GM18870 (cell line): ENCODE results near the gene KRTAP5-4.
"Not testable (repeated sequence)": the region's sequence is repeated elsewhere in the genome, so short reads cannot be mapped to it uniquely, and the experiment has no call there.

ENCODE experiments used
- ATAC-seq: cut with Tn5 transposase; IDR thresholded peaks from one replicate; pipeline ENCODE4 v1.9.1; 2021; ENCODE audit warnings: moderate library complexity; ENCODE audit not compliant: unreplicated experiment

KRTAP5-4 gene

DNA sequence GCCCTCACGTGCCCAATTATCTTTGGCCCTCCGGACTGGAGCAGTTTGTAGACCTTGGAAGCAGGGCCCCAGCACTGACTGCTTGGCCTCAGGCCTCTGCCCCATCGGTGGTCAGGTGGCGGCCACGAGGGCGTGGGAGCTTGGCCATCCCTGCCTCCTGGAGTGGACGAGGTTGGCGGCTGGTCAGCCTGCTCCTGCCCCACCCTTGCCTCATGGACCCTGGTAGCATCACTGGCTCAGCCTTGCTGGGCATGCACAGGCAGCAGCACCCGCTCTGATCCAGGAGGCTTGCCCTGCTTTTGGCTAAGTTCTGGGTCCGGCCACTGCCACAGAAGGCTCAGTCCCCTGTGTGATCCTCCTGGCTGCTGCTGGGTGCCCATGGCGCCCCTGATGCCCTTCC, 17.8 kb downstream of the KRTAP5-4 start:
- no peak for ATAC-seq

DNA sequence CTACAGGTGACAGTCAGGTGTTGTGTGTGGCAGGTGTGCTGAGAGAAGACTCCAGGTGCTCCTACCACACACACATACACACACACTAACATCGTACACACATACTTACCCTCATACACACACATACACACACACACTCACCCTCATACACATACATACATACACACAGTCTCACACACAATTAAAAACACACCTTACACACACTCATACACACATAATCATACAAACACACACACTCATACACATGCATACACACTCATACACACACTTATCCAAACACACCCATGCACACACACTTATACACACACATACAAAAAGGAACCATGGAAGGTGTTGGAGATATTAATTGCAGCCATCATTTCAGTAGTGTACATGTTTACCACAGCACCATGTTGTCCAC, 18.3 kb downstream of the KRTAP5-4 start:
- ATAC-seq, result no peak

DNA sequence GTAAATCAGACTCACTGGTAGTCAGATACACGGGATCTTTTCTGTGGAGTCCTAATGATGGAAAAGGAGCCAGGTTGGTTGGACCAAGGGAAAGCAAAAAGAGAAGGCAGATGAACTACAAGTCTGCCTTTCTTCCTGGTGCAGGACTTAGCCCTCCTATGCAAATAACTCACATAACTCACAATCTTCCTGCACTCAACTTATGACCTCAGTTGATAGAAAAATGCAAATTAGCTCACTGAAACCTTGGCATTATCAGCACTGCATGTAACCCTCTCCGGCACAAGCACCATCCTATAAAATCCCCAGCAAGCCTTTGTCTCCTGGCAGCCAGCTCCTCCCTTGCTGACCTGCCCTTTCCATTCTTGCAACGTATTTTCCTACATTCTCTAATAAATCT, 20.3 kb downstream of the KRTAP5-4 start:
- ATAC-seq, result not testable (repeated sequence)

DNA sequence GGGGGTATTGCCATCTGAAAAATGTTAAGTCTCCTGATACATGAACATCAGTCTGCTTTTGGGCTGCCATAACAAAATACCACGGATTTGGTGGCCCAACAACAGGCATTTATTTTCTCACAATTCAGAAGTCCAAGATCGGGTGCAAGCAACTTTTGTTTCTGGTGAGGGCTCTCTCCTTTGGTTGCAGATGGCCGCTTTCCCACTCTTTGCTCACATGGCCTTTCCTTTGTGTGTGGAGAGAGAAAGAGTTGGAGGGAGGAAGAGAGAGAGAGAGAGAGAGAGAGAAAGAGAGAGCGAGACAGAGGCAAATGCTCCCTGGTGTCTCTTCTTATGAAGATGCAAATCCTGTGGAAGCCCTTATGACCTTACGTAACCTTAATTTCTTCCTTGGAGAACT, 21.3 kb downstream of the KRTAP5-4 start:
- ATAC-seq, result no peak

DNA sequence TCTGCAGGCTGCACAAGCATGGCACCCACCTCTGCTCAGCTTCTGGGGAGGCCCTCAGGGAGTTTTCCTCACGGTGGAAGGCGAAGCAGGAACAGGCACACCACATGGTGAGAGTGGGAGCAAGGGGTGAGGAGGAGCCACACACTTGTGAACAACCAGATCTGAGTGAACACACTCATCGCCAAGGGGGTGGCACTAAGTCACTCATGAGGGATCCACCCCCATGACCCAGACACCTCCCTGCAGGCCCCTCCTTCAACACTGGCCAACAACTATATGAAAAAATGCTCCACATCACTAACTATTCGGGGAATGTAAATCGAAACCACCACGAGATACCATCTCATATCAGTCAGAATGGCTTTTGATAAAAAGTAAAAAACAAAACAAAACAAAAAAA, 23.1 kb downstream of the KRTAP5-4 start:
- no peak for ATAC-seq

DNA sequence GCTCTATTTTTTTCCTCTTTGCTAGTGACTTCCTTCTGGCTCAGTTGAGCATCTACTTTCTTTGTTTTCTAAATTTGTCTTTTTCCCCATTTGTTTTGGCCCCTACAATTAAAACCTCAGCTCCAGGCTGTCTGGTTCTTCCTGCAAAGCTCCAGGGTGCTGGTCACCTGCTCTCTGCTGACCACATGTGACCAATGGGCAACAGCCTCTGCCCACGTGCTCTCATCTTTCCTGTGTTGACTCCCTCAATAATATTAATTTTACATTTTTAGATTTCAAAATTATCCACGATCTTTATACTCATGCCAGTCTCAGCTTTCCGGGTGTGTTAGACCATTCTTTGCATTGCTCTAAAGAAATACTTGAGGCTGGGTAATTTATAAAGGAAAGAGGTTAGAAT, 23.5 kb downstream of the KRTAP5-4 start:
- ATAC-seq, result not testable (repeated sequence)

DNA sequence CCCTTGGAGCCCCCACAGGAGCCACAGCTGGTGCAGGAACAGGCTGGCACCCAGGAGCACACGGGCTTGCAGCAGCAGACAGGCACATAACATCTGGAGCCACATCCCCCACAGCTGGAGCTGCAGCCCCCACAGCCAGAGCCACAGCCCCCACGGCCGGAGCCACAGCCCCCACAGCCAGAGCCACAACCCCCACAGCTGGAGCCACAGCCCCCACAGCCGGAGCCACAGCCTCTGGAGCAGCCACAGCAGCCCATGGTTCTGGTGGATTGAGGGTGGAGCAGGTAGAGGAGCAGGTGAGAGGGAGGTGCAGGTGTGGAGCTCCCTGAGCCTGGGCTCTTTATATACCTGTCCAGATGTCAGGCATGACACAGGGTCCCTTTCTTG, 24.0 kb downstream of the KRTAP5-4 start, which contains the start of gene KRTAP5-2:
Gene KRTAP5-2, minus strand, starts transcription at position 301 of the 387 bp plus-strand sequence. Its CDS starts 44 bp downstream, at position 257.
- ATAC-seq, result no peak

DNA sequence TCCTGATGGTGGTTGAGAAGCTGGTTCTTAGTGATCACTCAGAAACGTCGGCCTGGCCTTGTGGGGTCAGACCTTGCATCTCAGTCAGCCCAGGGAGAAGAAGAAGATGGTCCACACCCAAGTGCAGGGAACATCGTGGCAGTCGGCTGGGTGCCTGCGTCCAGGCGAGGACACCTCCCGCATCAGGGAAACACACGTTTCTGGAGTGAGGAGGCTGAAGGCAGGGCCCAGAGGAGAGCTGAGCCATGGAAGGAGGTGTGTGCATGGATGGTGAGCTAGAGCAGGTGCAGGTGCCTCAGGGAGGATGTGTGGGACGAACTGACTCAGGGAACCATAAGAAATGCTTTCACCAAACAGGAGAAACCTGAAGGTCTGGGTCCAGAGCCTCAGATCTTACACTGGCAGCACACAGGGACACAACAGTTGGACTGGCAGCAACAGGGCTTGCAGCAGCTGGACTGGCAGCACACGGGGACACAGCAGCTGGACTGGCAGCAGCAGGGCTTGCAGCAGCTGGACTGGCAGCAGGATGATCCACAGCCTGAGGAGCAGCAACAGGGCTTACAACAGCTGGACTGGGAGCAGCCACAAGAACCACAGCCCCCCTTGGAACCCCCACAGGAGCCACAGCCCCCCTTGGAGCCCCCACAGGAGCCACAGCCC, 24.5 kb downstream of the KRTAP5-4 start:
- no peak for ATAC-seq

DNA sequence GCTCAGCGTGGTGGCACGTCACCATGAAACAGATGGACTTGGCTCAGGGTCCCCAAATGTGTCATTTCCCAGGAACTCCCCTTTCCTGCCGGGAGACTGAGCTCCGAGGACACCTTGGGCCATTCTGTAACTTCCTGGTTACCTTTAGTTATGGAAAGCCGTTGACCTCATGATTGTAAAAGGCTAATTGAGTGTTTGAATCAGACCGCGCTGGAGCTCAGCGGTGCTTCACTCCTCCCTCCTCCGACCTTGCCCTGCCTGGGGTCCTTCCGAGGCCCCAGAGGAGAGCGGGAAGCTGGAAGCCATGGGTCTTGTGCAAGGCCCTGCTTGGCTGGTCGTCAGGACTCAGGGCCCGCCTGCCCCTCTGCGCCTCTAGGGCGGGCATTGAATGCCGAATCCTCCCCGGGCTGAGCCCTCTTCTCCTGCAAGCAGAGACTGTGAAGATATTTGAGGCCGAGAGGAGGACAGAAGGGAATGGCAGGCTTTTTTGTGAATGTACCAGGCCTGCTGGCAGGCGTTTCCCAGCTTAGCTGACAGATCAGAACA, 25.3 kb downstream of the KRTAP5-4 start:
- not testable (repeated sequence) for ATAC-seq

DNA sequence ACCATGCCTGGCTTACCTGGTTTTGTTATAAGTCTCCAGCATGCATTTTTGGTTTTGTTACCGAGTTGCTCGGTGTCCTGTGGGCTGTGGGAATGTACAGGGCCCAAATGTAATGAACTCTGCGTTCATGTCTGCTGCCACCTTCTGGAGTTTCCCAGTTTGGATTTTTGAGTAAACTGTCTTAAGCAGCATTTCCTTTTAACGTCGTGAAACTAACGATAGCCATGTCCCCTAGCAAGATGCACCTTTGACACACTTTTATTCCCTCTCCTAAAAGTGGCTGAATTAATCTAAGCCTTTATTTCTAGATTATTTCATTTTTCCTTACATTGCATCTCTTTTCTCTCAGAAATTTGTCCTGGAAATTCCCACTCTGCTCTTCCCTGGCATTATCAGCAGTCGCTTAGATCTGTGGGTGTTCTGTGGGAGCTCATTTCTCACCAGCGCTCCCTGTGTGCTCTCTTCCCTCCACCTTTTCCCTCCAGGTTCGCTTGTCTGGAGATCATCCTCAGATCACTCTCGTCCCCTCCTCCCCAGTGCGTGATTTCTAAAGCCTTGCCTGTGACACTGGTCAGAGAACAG, 25.9 kb downstream of the KRTAP5-4 start:
- not testable (repeated sequence) for ATAC-seq

DNA sequence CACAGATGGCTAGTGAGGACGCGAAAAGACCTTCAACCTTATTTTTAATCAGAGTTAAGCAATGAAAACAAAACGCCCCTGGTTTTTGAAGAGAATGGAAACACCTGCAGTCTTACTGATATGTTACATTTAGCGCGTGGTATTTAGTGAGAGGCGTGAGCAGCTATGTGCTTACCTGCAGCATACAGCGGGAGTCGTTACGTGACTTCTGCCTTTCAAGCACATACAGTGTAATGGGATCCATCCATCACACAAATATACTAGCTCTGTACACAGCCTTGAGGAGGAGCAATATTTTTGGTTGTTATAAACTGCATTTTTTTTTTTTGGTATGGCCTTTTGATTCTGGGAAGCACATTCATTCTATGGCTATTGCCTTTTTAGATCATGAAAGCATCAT, 29.3 kb downstream of the KRTAP5-4 start:
- no peak for ATAC-seq

DNA sequence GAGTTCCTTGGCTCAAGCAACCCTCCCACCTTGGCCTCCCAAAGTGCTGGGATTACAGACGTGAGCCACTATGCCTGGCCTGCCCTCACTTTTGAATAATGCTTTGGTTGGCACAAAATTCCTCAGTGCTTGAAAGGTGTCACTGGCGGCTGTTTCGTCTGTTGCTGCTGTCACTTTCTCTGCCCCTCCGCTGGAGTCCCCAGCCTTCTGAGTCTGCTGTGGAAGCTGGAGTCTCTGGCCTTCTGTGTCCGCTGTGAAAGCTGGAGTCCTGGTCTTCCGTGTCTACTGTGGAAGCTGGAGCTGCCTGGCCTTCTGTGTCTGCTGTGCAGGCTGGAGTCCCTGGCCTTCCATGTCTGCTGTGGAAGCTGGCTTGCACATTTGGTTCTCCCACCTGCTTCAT, 31.9 kb downstream of the KRTAP5-4 start:
- ATAC-seq, result no peak

DNA sequence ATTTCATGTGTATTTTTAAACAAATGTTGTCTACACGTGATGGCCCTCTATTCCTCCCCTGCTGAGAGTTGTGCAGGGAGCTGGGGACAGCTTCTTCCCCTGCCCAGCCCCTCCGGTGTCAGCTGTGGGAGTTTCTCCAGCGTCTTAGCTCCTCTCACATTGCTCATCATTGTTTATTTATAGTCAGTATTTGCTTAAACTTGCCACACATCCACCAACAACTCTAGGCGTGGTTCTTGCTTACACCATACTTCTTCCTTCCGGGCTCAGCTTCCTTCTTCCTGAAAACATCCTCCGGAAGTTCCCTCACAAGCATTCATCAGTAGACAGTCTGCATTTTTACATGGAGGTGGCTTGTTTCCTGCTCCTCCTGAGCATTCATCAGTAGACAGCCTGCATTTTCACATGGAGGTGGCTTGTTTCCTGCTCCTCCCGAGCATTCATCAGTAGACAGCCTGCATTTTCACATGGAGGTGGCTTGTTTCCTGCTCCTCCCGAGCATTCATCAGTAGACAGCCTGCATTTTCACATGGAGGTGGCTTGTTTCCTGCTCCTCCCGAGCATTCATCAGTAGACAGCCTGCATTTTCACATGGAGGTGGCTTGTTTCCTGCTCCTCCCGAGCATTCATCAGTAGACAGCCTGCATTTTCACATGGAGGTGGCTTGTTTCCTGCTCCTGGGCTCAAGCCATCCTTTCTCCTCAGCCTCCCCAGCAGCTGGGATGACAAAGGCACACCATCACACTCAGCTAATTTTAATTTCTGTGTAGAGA, 32.6 kb downstream of the KRTAP5-4 start:
- not testable (repeated sequence) for ATAC-seq

DNA sequence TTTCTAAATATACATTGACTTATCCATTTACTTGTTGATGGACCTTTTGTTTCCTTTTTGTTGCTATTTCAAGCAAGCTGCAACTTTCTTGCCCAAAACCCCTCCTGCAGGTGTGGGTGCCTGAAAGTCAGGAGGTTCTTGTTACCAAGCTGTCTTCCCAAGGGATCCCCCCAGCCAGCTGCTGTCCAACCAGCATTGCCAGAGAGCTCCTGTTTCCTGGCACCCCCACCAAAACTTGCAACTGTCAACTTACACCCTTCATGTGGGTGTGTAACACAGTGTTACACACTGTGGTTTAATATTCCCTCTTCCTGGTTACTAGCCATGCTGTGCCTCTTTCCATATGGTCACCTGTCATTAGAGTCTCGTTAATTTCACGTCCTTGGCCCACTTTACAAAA, 35.2 kb downstream of the KRTAP5-4 start:
- no peak for ATAC-seq

DNA sequence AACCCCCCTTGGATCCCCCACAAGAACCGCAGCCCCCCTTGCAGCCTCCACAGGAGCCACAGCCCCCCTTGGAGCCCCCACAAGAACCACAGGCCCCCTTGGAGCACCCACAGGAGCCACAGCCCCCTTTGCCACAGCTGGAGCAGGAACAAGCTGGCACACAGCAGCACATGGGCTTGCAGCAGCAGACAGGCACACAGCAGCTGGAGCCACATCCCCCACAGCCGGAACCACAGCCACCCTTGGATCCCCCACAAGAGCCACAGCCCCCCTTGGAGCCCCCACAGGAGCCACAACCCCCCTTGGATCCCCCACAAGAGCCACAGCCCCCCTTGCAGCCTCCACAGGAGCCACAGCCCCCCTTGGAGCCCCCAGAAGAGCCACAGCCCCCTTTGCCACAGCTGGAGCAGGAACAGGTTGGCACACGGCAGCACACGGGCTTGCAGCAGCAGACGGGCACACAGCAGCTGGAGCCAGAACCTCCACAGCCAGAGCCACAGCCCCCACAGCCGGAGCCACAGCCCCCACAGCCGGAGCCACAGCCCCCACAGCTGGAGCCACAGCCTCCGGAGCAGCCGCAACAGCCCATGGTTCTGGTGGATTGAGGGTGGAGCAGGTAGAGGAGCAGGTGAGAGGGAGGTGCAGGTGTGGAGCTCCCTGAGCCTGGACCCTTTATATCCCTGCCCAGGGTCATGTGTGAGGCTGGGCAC, 37.1 kb downstream of the KRTAP5-4 start, which contains the start of gene KRTAP5-1:
Gene KRTAP5-1, minus strand, starts transcription at position 623 of the 710 bp plus-strand sequence. Its CDS starts 34 bp downstream, at position 589.
- not testable (repeated sequence) for ATAC-seq

DNA sequence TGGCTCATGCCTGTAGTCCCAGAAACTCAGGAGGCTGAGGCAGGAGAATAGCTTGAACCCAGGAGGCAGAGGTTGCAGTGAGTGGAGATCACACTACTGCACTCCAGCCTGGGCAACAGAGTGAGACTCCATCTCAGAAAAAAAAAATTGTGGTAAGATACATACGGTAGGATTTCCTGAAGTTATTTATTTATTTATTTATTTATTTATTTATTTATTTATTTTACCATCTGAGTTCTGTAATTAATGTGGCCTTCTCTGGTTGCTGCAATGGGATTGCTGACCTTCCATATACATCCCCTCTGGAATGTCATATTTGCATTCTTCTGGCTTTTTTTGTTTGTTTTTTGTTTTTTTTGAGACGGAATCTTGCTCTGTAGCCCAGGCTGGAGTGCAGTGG, 39.0 kb downstream of the KRTAP5-4 start:
- ATAC-seq, result not testable (repeated sequence)

DNA sequence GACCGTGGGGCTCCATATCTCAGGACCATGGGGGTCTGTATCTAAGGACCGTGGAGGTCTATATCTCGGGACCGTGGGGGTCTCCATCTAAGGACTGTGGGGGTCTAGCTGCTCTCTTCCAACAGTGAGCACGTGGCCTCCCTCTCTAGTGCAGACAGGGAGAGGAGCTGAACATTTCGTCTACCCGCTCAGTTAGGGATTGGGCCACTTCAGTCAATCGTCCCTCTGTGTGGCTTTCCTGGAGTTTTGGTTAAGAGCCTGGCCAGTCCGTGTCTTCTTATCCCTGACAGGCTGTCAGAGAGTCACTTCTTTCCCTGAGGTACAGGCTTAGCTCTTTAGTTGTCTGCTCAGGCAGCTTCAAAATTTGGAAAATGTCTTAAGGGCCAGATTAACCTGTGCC, 40.0 kb downstream of the KRTAP5-4 start:
- no peak for ATAC-seq

DNA sequence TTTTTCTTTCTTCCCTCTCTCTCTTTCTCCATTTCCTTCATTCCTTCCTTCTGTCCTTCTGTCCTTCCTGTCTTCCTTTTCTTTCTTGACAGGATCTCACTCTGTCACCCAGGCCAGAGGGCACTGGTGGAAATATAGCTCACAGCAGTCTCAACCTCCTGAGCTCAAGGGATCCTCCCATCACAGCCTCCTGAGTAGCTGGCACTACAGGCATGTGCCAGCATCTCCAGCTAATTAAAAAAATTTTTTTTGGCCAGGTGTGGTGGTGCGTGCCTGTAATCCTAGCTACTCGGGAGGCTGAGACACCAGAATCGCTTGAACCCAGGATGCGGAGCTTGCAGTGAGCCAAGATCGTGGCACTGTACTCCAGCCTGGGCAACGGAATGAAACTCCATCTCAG, 45.1 kb downstream of the KRTAP5-4 start:
- no peak for ATAC-seq

DNA sequence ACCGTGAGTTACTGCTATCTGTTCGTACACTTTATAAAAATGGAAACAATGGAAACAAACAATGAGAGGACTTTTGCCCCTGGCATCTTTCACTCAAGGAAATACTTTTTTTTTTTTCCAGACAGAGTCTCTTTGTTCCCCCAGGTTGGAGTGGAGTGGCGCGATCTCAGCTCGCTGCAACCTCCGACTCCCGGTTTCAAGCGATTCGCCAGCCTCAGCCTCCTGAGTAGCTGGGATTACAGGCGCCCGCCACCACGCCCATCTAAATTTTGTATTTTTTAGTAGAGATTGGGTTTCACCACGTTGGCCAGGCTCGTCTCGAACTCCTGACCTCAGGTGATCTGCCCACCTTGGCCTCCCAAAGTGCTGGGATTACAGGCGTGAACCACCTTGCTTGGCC, 46.2 kb downstream of the KRTAP5-4 start:
- ATAC-seq, result not testable (repeated sequence)

DNA sequence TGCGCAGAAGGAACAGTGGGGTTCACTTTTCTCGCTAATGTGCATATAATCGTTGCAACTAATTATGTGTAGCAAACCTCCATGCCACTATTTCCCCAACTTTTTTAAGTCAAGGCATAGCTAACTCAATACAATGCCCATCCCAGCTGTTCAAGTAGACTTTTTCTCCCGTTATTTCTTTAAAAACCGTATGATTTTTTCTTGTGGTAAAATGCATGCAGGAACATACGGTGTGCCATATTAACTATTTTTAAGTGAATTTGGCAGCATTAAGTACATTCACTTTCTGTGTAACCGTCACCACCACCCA, 47.0 kb downstream of the KRTAP5-4 start:
- ATAC-seq, result no peak
